Naive B cell (primary cell): ENCODE measurements around the gene PACSIN1. TPM values are rescaled to one million over a fixed set of nuclear protein-coding genes. Genes with fewer than 3 reads are reported as not detected.

ENCODE experiments used
- ATAC-seq, 2 donors: fragments of 150-1000 bp; cut with Tn5 transposase; 2 replicates each; pipeline ENCODE4 v1.10.0; 2021; ENCODE audit warnings: low read depth in 2 of 2, mild to moderate bottlenecking in 2 of 2, moderate library complexity in 2 of 2
- DNase-seq: peaks from one replicate; pipeline ENCODE4 v3.0.0; 2022
- H3K27ac Mint-ChIP-seq, 6 donors: one replicate each; pipeline ENCODE4 v1.8.0; 2020 to 2022; ENCODE audit warnings: mild to moderate bottlenecking in 6 of 6, mixed read lengths in 6 of 6, moderate library complexity in 5 of 6, inconsistent platforms in 2 of 6
- H3K27me3 Mint-ChIP-seq, 3 donors: one replicate each; pipeline ENCODE4 v1.8.0; 2021 to 2022; ENCODE audit warnings: mixed read lengths in 3 of 3, mild to moderate bottlenecking in 1 of 3
- H3K36me3 Mint-ChIP-seq, 2 donors: one replicate each; pipeline ENCODE4 v1.8.0; 2020 to 2022; ENCODE audit warnings: mixed read lengths in 2 of 2, inconsistent platforms in 1 of 2, mild to moderate bottlenecking in 1 of 2
- H3K4me1 Mint-ChIP-seq, 3 donors: one replicate each; pipeline ENCODE4 v1.8.0; 2020 to 2022; ENCODE audit warnings: mixed read lengths in 3 of 3, inconsistent platforms in 1 of 3, mild to moderate bottlenecking in 1 of 3, moderate library complexity in 1 of 3
- H3K4me3 Mint-ChIP-seq, 8 donors: one replicate each; pipeline ENCODE4 v1.8.0; 2020 to 2022; ENCODE audit warnings: mild to moderate bottlenecking in 8 of 8, mixed read lengths in 8 of 8, moderate library complexity in 8 of 8, inconsistent platforms in 2 of 8
- H3K9me3 Mint-ChIP-seq, 7 donors: one replicate each; pipeline ENCODE4 v1.8.0; 2020 to 2022; ENCODE audit warnings: mixed read lengths in 7 of 7, mild to moderate bottlenecking in 5 of 7, inconsistent platforms in 2 of 7, moderate library complexity in 1 of 7
- polyA plus RNA-seq, 6 donors: library from polyadenylated mRNA; unstranded; fragments of 300-500 nt; fragmentation: Illumina TruSeq; gene quantifications; one replicate each; pipeline ENCODE4 v1.2.3, GENCODE V29; 2021; ENCODE audit warnings: low read depth in 6 of 6

The PACSIN1 gene
- polyA plus RNA-seq, 6 donors from 2014 or later = not detected

DNA sequence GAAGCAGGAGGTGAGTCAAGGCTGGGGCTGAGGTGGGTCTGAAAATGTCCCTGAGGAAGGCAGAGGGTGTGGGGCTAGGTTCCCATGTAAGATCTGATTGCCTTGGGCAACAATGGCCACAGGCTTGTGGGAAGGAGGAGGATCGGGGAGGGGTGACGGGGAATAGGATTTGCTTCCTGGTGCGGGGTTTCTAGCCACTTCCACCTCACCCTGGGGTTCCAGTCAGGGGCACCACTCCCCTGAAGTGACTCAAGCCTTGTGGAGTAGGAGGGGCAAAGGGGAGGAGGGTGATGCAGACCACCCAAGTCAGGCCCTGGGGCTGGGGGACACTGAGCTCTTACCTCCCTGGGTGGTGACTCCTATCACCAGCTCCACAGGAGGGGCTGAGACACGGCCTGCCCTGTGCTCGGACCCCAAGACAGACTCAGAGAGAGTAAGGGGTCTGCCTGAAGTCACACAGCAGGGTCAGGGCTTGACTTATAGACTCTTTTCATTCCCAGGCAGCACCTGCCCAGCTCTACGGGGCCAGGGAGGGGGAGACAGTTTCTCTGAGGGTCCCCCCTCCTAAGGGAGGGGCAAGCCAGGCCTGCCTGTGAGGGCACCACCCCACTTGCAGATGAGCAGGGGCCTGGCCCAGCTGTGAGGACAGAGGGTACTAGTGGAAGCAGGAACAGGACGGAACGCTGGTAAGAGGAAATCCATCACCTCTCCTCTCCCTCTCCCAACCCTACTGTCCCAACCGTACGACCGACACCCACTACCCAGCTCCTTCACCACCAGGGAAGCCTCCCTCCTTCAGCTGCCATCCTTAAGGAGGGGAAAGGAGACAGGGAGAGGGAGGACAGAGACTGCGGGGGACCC lies 102.7 kb downstream of the PACSIN1 start:
- Mint-ChIP-seq H3K4me1 (no peaks in the 10 kb centered on the region), H3K27me3 (peaks cover 0 to 11% (median 7%) of the 10 kb centered on the region in 3 donors), H3K36me3 (no peaks in the 10 kb centered on the region), H3K4me3 (peak overlapping the region in 1 of 8 donors; percentile 25), H3K27ac (peak overlapping the region in 2 of 6 donors; percentile 79 to 81), H3K9me3 (peaks cover 0 to 1% (median 0%) of the 10 kb centered on the region in 7 donors)
- no peak for ATAC-seq
- no peak for DNase-seq

DNA sequence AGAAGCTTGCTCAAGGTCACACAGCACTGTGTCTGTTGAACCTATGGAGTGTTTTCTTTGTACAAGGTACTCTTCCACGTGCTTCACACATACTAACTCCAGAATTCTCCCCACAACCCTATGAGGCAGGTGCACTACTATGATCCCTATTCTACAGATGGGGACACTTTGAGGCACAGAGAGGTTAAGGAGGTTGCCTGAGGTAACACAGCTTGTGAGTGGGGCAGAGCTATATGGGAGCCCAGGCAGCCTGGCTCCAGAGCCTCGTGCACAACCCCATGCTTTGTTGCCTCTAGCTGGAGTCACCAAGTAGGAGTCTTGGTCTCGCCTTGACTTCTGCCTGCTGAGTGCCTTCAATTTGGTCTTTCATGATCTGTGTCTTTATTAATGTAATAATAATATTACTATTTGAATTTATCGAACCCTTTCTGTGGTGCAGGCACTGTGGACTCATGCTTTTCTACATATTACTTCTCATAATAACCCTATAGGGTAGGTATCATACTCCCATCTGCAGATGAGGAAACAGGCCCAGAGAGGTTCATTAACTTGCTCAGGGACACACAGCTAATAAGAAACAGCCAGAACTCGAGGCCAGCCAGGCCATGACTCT lies 103.6 kb downstream of the PACSIN1 start:
- H3K36me3 Mint-ChIP-seq = no peaks in the 10 kb centered on the region
- ATAC-seq = no peak
- DNase-seq = no peak
- peaks cover 0 to 1% (median 0%) of the 10 kb centered on the region in 7 donors for H3K9me3 Mint-ChIP-seq
- peaks cover 0 to 11% (median 7%) of the 10 kb centered on the region in 3 donors for H3K27me3 Mint-ChIP-seq
- no peaks in the 10 kb centered on the region for H3K4me1 Mint-ChIP-seq
- no peak overlapping the region for H3K27ac Mint-ChIP-seq
- H3K4me3 Mint-ChIP-seq = no peak overlapping the region

DNA sequence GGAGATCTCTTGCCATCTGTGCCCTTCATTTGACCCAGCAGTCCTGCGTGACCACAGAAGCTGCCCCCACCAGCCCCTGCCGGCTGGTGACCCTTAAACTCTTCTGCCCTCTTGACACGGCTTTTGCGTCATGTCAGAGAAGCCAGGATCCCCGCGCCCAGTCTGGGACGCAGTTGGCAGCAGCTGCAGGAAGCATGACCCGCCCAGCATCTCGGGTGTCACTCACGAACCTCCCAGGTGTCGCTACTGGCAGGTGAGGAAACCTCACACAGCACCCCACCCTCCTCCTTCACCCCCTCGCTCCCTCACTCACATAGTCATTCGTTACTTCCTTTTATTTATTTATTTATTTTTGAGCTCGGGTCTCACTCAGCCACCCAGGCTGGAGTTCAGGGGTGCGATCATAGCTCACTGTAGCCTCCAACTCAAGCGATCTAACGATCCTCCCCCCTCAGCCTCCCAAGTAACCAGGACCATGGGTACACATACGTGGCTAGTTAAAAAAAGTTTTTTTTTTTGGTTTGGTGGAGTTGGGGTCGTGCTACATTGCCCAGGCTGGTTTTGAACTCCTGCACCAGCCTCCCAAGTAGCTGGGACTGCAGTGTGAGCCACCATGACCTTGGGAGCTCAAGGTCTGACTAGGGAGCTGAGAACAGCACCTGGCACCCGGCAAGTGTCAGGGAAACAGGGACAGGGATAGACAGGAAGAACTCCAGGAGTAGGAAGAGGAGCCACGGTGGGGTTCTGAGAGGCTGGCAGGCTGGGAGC lies 104.4 kb downstream of the PACSIN1 start:
- peaks cover 0 to 1% (median 0%) of the 10 kb centered on the region in 7 donors for H3K9me3 Mint-ChIP-seq
- ATAC-seq (no peak), DNase-seq (no peak)
- no peak overlapping the region for H3K27ac Mint-ChIP-seq
- no peak overlapping the region for H3K4me3 Mint-ChIP-seq
- no peaks in the 10 kb centered on the region for H3K36me3 Mint-ChIP-seq
- H3K27me3 Mint-ChIP-seq = peaks cover 0 to 11% (median 7%) of the 10 kb centered on the region in 3 donors
- H3K4me1 Mint-ChIP-seq = no peaks in the 10 kb centered on the region

DNA sequence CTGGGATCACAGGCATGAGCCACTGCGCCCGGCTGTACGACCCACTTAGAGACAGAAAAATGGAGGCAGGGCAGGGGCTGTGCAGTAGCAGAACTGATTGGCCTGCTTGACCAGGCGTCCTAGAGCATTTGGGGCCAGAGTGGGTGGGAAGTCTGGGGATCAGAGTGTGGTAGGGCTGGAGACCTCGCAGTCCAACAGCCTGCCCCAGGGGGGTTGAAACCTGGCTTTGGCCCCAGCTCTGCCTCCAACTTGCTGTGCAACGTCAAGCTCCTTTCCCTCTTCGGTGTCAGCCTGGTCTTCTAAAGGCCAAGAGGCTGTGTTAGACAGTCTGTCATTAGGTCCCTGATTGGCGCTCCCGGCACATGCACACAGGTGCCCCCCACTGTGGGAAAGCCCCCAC lies 105.5 kb downstream of the PACSIN1 start:
- H3K36me3 Mint-ChIP-seq = no peaks in the 10 kb centered on the region
- H3K4me1 Mint-ChIP-seq = peaks cover 2 to 6% (median 5%) of the 10 kb centered on the region in 3 donors
- H3K27me3 Mint-ChIP-seq = peaks cover 0 to 11% (median 7%) of the 10 kb centered on the region in 3 donors
- peaks cover 0 to 1% (median 0%) of the 10 kb centered on the region in 7 donors for H3K9me3 Mint-ChIP-seq
- peak overlapping the region in 1 of 8 donors; percentile 3 for H3K4me3 Mint-ChIP-seq
- ATAC-seq (no peak), DNase-seq (no peak)
- H3K27ac Mint-ChIP-seq = peak overlapping the region in 2 of 6 donors; percentile 11 to 56

DNA sequence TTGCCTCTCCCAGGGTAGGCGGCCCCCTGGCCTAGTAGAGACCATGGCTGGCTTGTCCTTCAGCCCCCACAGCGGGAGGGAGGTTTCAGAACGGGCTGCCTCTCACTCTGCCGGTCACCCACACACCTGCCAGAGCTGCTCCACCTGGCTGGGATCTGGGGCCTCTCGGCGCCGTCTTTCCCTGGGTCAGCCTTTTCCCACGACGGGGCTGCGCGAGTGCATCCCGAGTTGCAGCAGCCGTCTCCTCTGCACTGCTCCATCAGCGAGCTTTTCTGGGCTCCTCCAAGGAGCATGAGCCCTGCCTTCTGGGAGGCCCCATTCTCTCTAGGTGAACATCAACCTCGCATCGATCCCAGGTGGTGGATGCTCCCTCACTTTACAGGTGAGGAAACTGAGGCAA lies 106.1 kb downstream of the PACSIN1 start:
- H3K9me3 Mint-ChIP-seq = peaks cover 0 to 1% (median 0%) of the 10 kb centered on the region in 7 donors

DNA sequence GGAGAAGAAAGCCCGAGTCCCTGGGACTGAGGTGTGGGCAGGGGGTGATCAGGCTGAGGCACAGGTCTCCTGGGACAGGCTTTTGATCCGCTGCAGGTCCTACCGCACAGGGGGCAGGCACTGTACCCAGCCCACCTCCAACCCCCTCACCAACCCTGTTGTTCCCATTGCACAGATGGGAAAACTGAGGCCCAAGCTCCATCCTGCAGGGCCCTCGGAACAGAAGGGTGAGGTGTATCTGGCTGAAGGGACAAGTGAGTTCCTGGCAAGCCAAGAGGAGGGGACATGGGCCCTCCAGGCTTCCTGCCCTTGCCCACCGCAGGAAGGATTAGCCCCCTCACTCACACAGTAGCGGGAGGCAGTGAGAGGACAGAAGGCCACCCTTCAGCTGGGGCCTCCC lies 106.7 kb downstream of the PACSIN1 start:
- Mint-ChIP-seq H3K27me3 (peaks cover 0 to 11% (median 7%) of the 10 kb centered on the region in 3 donors), H3K4me1 (peaks cover 4 to 8% (median 7%) of the 10 kb centered on the region in 3 donors), H3K27ac (peak overlapping the region in 1 of 6 donors; percentile 47), H3K36me3 (no peaks in the 10 kb centered on the region), H3K9me3 (peaks cover 0 to 1% (median 0%) of the 10 kb centered on the region in 7 donors), H3K4me3 (no peak overlapping the region)
- ATAC-seq = no peak
- DNase-seq = no peak

More for the DNA sequence above, 106.1 kb downstream of the PACSIN1 start:
- peak overlapping the region in 1 of 6 donors; percentile 47 for H3K27ac Mint-ChIP-seq
- H3K4me1 Mint-ChIP-seq = peaks cover 4 to 8% (median 7%) of the 10 kb centered on the region in 3 donors
- peaks cover 0 to 11% (median 7%) of the 10 kb centered on the region in 3 donors for H3K27me3 Mint-ChIP-seq
- H3K36me3 Mint-ChIP-seq = no peaks in the 10 kb centered on the region
- DNase-seq (no peak), ATAC-seq (no peak)
- H3K4me3 Mint-ChIP-seq = no peak overlapping the region

DNA sequence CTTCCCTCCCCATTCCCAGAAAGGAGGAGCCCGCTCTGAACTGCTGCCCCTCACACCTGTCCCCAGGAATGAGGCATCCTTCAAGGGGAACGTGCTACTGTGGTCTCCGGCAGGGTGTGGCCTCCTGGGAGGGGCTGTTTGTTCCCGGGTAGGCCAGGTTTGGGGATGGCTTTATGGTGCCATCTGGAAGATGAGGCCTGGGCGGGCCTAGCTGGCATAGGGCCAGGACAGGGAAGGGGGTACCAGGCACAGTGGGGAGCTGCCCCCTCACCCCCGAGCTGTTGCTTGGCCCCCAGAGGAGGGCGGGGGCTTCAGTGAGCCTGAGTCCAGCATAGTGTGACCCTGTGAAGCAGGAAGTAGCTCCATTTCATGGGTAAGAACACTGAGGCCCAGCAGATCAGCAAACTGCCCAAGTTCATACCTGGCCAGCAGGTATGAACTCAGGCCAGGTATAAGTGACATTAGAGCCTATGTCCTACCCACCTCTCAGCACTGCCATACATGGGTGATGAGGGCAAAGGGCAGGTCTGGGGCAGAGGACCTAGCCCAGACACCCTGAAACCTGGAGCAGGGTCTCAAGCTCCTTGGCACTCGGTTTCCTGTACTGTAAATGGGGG lies 107.8 kb downstream of the PACSIN1 start:
- no peak overlapping the region for H3K4me3 Mint-ChIP-seq
- H3K4me1 Mint-ChIP-seq = peaks cover 4 to 8% (median 7%) of the 10 kb centered on the region in 3 donors
- H3K36me3 Mint-ChIP-seq = no peaks in the 10 kb centered on the region
- no peak overlapping the region for H3K27ac Mint-ChIP-seq
- ATAC-seq = no peak
- H3K27me3 Mint-ChIP-seq = peaks cover 0 to 7% (median 3%) of the 10 kb centered on the region in 3 donors
- H3K9me3 Mint-ChIP-seq = peaks cover 0 to 1% (median 0%) of the 10 kb centered on the region in 7 donors
- no peak for DNase-seq

DNA sequence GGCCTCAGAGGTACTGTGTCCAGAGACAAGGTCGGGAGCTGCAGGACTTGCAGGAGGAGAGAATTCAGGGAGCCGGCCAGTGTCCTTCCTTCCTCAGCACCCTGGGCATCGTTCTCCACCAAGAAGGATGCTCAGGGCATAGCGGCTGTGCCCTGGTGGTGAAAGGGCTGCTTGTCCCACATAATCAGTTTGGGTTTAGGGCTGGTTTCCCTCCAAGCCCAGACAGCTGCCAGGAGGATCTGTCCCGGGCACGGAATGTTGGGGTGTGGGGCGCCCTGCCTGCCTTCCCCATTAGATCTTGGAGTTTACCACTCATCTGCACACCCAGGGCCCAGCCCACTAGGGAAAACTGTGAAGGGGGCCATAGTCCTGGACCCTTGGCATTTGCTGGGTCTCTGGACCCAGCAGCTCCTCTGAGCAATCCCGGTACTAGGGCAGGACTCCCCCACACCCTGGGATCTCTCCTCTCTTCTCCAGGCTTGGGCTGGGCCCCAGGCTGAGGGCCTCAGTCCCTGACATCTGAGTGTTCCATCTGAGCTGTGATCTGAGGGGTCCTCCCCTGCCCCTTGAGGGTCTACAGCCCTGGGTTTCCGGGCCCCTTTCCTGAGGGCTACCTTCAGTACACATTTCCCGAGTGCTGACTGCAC lies 108.9 kb downstream of the PACSIN1 start:
- H3K36me3 Mint-ChIP-seq = no peaks in the 10 kb centered on the region
- peak overlapping the region in 2 of 6 donors; percentile 36 to 76 for H3K27ac Mint-ChIP-seq
- DNase-seq (no peak), ATAC-seq (no peak)
- peaks cover 0 to 7% (median 0%) of the 10 kb centered on the region in 3 donors for H3K27me3 Mint-ChIP-seq
- peaks cover 4 to 8% (median 7%) of the 10 kb centered on the region in 3 donors for H3K4me1 Mint-ChIP-seq
- H3K4me3 Mint-ChIP-seq = no peak overlapping the region
- peaks cover 0 to 1% (median 0%) of the 10 kb centered on the region in 7 donors for H3K9me3 Mint-ChIP-seq

DNA sequence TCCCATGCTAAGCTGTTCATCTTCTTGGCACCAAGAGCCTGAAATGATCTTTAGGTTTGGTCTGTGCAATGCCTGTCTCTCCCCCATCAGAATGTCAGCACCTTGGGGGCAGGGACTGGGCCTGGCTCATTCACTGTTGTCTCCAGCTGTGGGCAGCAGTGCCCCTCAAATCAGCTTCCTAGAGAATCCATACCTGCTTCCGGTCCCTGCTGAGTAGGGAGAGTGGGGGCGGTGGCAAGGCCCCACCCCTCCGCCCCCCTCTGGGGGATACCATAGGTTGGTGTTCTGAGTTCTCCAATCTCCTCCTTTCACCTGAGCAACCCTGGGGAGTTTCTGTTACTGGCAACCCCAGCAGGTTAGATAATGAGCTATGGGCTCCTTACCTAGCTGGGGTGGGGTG lies 109.5 kb downstream of the PACSIN1 start:
- peaks cover 0 to 5% (median 0%) of the 10 kb centered on the region in 3 donors for H3K27me3 Mint-ChIP-seq
- peak overlapping the region in 1 of 6 donors; percentile 36 for H3K27ac Mint-ChIP-seq
- DNase-seq (no peak), ATAC-seq (no peak)
- H3K4me1 Mint-ChIP-seq = peaks cover 4 to 8% (median 7%) of the 10 kb centered on the region in 3 donors
- H3K9me3 Mint-ChIP-seq = peaks cover 0 to 1% (median 0%) of the 10 kb centered on the region in 7 donors
- H3K36me3 Mint-ChIP-seq = no peaks in the 10 kb centered on the region
- peak overlapping the region in 2 of 8 donors; percentile 29 to 65 for H3K4me3 Mint-ChIP-seq

DNA sequence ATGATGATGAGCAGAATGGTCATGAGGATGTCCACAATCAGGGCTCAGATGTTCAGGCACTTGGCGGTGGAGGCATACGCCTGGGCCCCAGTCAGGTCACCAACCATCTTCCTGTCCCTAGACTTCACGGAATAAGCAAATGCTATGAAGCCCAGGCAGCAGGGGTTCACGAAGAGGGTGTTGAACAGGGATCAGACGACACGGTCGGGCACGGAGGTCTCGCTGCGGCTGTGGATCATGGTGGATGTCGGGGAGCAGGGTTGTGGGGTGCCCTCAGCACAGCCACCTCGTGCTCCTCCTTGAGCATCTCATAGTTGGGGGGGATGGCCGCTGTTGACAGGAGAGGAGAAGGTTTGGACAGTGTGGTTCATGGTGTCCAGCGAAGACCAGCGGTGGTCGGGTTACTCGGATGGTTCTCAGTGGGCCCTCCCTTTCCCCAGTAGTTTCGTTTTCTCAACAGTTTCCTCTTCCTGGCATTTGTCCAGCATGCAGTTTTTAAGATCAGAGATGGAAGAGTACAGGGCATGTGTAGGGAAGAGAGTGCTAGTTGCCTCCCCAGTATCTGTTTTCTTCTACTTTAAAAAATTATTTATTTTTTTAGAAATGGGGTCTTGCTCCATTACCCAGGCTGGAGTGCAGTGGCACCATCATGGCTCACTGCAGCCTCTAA lies 110.5 kb downstream of the PACSIN1 start:
- ATAC-seq = no peak

DNA sequence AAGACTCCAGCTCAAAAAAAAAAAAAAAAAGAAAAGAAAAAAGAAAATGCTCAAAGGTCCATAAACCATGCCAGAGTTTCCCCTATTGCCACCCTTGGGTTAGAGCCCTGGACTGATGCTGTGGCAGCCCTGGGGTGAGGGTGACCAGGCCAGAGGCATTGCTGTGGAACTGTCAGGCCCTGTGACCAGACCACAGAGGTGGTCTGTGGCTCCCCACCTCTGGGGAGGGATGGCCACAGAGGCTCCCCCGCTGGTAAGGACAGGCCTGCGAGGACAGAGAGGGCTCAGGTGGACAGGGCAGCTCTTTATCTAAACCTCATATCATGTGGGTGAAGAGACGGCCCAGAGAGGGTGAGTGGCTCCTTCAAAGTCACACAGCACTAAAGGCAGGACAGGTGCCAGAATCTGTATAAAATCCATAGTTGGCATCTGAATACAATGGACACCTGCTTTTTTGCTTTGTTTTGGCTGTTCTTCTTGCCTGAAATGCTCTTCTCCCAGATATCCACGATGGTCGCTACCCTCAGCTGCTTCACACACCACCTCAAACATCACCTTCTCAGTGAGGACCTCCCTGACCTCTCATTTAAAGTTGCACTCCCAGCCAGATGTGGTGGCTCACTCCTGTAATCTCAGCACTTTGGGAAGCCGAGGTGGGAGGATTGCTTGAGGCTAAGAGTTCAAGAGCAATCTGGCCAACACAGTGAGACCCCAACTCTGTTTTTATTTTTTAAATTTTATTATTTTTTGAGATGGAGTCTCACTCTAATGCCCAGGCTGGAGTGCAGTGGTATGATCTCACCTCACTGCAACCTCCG lies 112.8 kb downstream of the PACSIN1 start:
- ATAC-seq (no peak), DNase-seq (no peak)
- H3K9me3 Mint-ChIP-seq = no peaks in the 10 kb centered on the region
- H3K36me3 Mint-ChIP-seq = no peaks in the 10 kb centered on the region
- peak overlapping the region in 1 of 6 donors; percentile 37 for H3K27ac Mint-ChIP-seq
- H3K4me1 Mint-ChIP-seq = peaks cover 4 to 8% (median 7%) of the 10 kb centered on the region in 3 donors
- no peak overlapping the region for H3K4me3 Mint-ChIP-seq
- no peaks in the 10 kb centered on the region for H3K27me3 Mint-ChIP-seq

More for the DNA sequence above, 110.5 kb downstream of the PACSIN1 start:
- no peaks in the 10 kb centered on the region for H3K27me3 Mint-ChIP-seq
- H3K36me3 Mint-ChIP-seq = no peaks in the 10 kb centered on the region
- H3K27ac Mint-ChIP-seq = peak overlapping the region in 3 of 6 donors; percentile 29 to 57 (median 53)
- peaks cover 4 to 8% (median 7%) of the 10 kb centered on the region in 3 donors for H3K4me1 Mint-ChIP-seq
- DNase-seq = no peak
- H3K9me3 Mint-ChIP-seq = no peaks in the 10 kb centered on the region
- H3K4me3 Mint-ChIP-seq = no peak overlapping the region
